Astrocyte (in vitro differentiated cells and primary cell): ENCODE data around the gene KHDC3L. TPM values are rescaled to one million over a fixed set of nuclear protein-coding genes. Genes with fewer than 3 reads are reported as not detected.
"Not testable (repeated sequence)": the region's sequence is repeated elsewhere in the genome, so short reads cannot be mapped to it uniquely, and the experiment has no call there.

ENCODE experiments used
- DNase-seq: peaks from one replicate; pipeline ENCODE4 v3.0.0-alpha.2; 2010; ENCODE audit warnings: low read depth
- FAIRE-seq: peaks from 2 replicates; lab custom pipeline; 2011; peaks lifted over from hg19 to GRCh38; lab: Jason Lieb, UNC
- H2AFZ ChIP-seq: 2 replicates; pipeline ENCODE4 v1.6.0; 2012; ENCODE audit warnings: low read depth, low read length, inconsistent platforms
- H3K27ac ChIP-seq: 2 replicates; pipeline ENCODE4 v1.5.1; 2011; ENCODE audit warnings: low read depth, low read length, inconsistent platforms
- H3K27me3 ChIP-seq: 2 replicates; pipeline ENCODE4 v1.6.0; 2011; ENCODE audit warnings: low read length, inconsistent platforms; ENCODE audit not compliant: insufficient read depth
- H3K36me3 ChIP-seq: 2 replicates; pipeline ENCODE4 v1.5.1; 2011; ENCODE audit warnings: low read length, inconsistent platforms; ENCODE audit not compliant: insufficient read depth
- H3K4me1 ChIP-seq: 2 replicates; pipeline ENCODE4 v1.5.1; 2011; ENCODE audit warnings: low read length, inconsistent platforms; ENCODE audit not compliant: insufficient read depth
- H3K4me2 ChIP-seq: 2 replicates; pipeline ENCODE4 v1.6.0; 2012; ENCODE audit warnings: low read length, inconsistent platforms
- H3K4me3 ChIP-seq: 2 replicates; pipeline ENCODE4 v1.5.1; 2011; ENCODE audit warnings: low read depth, mild to moderate bottlenecking, low read length, inconsistent platforms; ENCODE audit not compliant: insufficient read depth
- H3K79me2 ChIP-seq: 2 replicates; pipeline ENCODE4 v1.6.0; 2012; ENCODE audit warnings: mild to moderate bottlenecking, low read length, inconsistent platforms; ENCODE audit not compliant: insufficient read depth
- H3K9ac ChIP-seq: 2 replicates; pipeline ENCODE4 v1.6.0; 2012; ENCODE audit warnings: mild to moderate bottlenecking, low read length, inconsistent platforms
- H3K9me3 ChIP-seq: 2 replicates; pipeline ENCODE4 v1.5.1; 2012; ENCODE audit warnings: low read depth, mild to moderate bottlenecking, low read length, inconsistent platforms; ENCODE audit not compliant: insufficient read depth
- H4K20me1 ChIP-seq: 2 replicates; pipeline ENCODE4 v1.6.0; 2012; ENCODE audit warnings: low read length, inconsistent platforms; ENCODE audit not compliant: insufficient read depth
- H3K27ac Mint-ChIP-seq: one replicate; pipeline ENCODE4 v1.8.0; 2021; ENCODE audit warnings: mild to moderate bottlenecking, mixed read lengths; ENCODE audit not compliant: unreplicated experiment
- H3K27me3 Mint-ChIP-seq: one replicate; pipeline ENCODE4 v1.8.0; 2021; ENCODE audit warnings: low read depth, mixed read lengths; ENCODE audit not compliant: unreplicated experiment
- H3K36me3 Mint-ChIP-seq: one replicate; pipeline ENCODE4 v1.8.0; 2021; ENCODE audit warnings: low read depth, mixed read lengths; ENCODE audit not compliant: unreplicated experiment
- H3K4me1 Mint-ChIP-seq: one replicate; pipeline ENCODE4 v1.8.0; 2021; ENCODE audit warnings: low read depth, mixed read lengths; ENCODE audit not compliant: unreplicated experiment
- H3K4me3 Mint-ChIP-seq: one replicate; pipeline ENCODE4 v1.8.0; 2021; ENCODE audit warnings: mild to moderate bottlenecking, moderate library complexity, mixed read lengths; ENCODE audit not compliant: unreplicated experiment
- H3K9me3 Mint-ChIP-seq: one replicate; pipeline ENCODE4 v1.8.0; 2021; ENCODE audit warnings: mild to moderate bottlenecking, mixed read lengths; ENCODE audit not compliant: unreplicated experiment
- EZH2 ChIP-seq: IDR thresholded peaks from 2 replicates; pipeline ENCODE4 v1.6.1; 2012; ENCODE audit warnings: mild to moderate bottlenecking, low read length, inconsistent platforms; ENCODE audit not compliant: insufficient read depth
- total RNA-seq: library from RNA; stranded (reverse); gene quantifications from 2 replicates; pipeline ENCODE4 v1.2.1, GENCODE V29; 2021
- TF ChIP-seq, protein P1 (sequence below): IDR thresholded peaks from 2 replicates; pipeline ENCODE4 v1.5.1; 2011; ENCODE audit warnings: low read depth, mild to moderate bottlenecking, inconsistent platforms, low read length, moderate library complexity; ENCODE audit not compliant: insufficient read depth

Gene KHDC3L
- total RNA-seq, 1 donor from 2014 or later: not detected

DNA sequence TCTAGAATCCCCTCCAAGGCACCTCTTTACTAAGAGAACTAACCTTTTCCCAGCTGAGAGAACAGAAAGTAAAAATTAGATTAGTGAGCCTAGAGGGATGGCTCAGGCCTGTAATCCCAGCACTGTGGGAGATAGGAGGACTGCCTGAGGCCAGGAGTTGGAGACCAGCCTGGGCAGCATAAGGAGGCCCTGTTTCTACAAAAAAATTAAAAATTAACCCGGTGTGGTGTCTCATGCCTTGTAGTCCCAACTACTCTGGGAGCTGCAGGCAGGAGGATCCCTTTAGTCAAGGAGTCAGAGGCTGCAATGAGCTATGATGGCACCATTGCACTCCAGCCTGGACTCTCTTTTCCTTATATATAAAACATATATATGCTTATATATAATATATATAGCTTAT is 12.8 kb downstream of the KHDC3L start:
- H3K36me3 ChIP-seq: no peaks in the 10 kb centered on the region
- H3K4me3 ChIP-seq: no peak overlapping the region
- no peak overlapping the region for H3K4me2 ChIP-seq
- FAIRE-seq (no peak), DNase-seq (no peak)
- no peaks in the 10 kb centered on the region for H3K79me2 ChIP-seq
- no peak overlapping the region for H3K27ac ChIP-seq
- Mint-ChIP-seq H3K36me3 (no peaks in the 10 kb centered on the region), H3K27ac (no peak overlapping the region), H3K4me1 (no peaks in the 10 kb centered on the region), H3K4me3 (no peak overlapping the region), H3K9me3 (peaks cover 3% of the 10 kb centered on the region), H3K27me3 (no peaks in the 10 kb centered on the region)
- no peak overlapping the region for H3K9ac ChIP-seq
- no peak overlapping the region for H2AFZ ChIP-seq
- no peaks in the 10 kb centered on the region for H4K20me1 ChIP-seq
- no peaks in the 10 kb centered on the region for H3K27me3 ChIP-seq
- no peak for TF ChIP-seq EZH2
- TF ChIP-seq, protein P1, sequence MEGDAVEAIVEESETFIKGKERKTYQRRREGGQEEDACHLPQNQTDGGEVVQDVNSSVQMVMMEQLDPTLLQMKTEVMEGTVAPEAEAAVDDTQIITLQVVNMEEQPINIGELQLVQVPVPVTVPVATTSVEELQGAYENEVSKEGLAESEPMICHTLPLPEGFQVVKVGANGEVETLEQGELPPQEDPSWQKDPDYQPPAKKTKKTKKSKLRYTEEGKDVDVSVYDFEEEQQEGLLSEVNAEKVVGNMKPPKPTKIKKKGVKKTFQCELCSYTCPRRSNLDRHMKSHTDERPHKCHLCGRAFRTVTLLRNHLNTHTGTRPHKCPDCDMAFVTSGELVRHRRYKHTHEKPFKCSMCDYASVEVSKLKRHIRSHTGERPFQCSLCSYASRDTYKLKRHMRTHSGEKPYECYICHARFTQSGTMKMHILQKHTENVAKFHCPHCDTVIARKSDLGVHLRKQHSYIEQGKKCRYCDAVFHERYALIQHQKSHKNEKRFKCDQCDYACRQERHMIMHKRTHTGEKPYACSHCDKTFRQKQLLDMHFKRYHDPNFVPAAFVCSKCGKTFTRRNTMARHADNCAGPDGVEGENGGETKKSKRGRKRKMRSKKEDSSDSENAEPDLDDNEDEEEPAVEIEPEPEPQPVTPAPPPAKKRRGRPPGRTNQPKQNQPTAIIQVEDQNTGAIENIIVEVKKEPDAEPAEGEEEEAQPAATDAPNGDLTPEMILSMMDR: no peak
- no peaks in the 10 kb centered on the region for H3K4me1 ChIP-seq
- no peaks in the 10 kb centered on the region for H3K9me3 ChIP-seq

DNA sequence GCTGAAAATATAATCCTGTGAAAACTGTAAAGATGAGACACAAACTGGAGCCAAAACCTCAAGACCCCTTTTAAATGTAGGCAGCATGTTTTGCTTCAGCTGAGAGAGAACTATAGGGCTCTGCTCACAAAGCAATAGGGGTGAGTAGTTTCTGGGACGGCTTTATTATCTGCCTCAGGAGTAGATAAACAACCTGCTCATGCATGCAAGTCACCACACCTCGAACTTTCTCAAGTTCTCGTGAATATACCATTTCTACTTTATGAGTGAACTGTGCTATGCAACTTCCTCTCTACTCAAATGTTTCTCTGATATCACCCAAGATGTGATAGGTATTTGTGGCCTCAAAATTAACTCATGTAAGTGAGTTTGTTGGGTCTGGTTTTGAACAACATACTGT is 14.8 kb downstream of the KHDC3L start:
- no peak overlapping the region for H3K9ac ChIP-seq
- no peak overlapping the region for H2AFZ ChIP-seq
- no peak overlapping the region for H3K4me2 ChIP-seq
- Mint-ChIP-seq H3K27ac (no peak overlapping the region), H3K4me3 (no peak overlapping the region), H3K4me1 (no peaks in the 10 kb centered on the region), H3K9me3 (no peaks in the 10 kb centered on the region), H3K36me3 (no peaks in the 10 kb centered on the region), H3K27me3 (no peaks in the 10 kb centered on the region)
- no peaks in the 10 kb centered on the region for H4K20me1 ChIP-seq
- H3K9me3 ChIP-seq: no peaks in the 10 kb centered on the region
- H3K36me3 ChIP-seq: no peaks in the 10 kb centered on the region
- H3K27me3 ChIP-seq: no peaks in the 10 kb centered on the region
- no peaks in the 10 kb centered on the region for H3K4me1 ChIP-seq
- DNase-seq (no peak), FAIRE-seq (no peak)
- TF ChIP-seq, protein P1: no peak
- no peak for TF ChIP-seq EZH2
- H3K79me2 ChIP-seq: no peaks in the 10 kb centered on the region
- H3K27ac ChIP-seq: no peak overlapping the region
- no peak overlapping the region for H3K4me3 ChIP-seq

DNA sequence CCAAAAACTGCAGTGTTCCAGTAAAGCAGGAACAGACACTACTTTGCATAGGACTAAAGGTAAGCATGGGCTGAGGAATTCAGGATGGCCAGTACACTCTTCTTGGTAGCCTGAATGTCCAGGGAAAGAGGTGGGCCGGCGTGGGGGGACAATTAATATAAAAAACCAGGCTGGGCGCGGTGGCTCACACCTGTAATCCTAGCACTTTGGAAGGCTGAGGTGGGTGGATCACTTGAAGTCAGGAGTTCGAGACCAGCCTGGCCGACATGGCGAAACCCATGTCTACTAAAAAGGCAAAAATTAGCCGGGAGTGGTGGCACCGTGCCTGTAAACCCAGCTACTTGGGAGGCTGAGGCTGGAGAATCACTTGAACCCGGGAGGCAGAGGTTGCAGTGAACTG is 19.1 kb downstream of the KHDC3L start:
- not testable (repeated sequence) for H3K4me3 ChIP-seq, H3K4me1 ChIP-seq, H3K9ac ChIP-seq, H3K27me3 Mint-ChIP-seq, DNase-seq, H3K27ac Mint-ChIP-seq, H4K20me1 ChIP-seq, H3K4me3 Mint-ChIP-seq, H3K36me3 Mint-ChIP-seq, H3K4me2 ChIP-seq, H3K27me3 ChIP-seq, H3K79me2 ChIP-seq, FAIRE-seq, H3K27ac ChIP-seq, H2AFZ ChIP-seq, H3K9me3 ChIP-seq, H3K9me3 Mint-ChIP-seq, H3K36me3 ChIP-seq, H3K4me1 Mint-ChIP-seq
